ENCODE results near the gene PCDHA11.
"Not testable (repeated sequence)": the region's sequence is repeated elsewhere in the genome, so short reads cannot be mapped to it uniquely, and the experiment has no call there.

PCDHA11 gene

DNA sequence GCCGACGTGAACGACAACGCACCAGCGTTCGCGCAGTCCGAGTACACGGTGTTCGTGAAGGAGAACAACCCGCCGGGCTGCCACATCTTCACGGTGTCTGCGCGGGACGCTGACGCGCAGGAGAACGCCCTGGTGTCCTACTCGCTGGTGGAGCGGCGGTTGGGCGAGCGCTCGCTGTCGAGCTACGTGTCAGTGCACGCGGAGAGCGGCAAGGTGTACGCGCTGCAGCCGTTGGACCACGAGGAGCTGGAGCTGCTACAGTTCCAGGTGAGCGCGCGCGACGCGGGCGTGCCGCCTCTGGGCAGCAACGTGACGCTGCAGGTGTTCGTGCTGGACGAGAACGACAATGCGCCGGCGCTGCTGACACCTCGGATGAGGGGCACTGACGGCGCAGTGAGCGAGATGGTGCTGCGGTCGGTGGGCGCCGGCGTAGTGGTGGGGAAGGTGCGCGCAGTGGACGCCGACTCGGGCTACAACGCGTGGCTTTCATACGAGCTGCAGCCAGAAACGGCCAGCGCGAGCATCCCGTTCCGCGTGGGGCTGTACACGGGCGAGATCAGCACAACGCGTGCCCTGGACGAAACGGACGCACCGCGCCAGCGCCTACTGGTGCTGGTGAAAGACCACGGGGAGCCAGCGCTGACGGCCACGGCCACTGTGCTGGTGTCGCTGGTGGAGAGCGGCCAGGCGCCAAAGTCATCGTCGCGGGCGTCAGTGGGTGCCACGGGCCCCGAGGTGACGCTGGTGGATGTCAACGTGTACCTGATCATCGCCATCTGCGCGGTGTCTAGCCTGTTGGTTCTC is 18.7 kb upstream of the PCDHA11 start:
- not testable (repeated sequence) for DNase-seq

DNA sequence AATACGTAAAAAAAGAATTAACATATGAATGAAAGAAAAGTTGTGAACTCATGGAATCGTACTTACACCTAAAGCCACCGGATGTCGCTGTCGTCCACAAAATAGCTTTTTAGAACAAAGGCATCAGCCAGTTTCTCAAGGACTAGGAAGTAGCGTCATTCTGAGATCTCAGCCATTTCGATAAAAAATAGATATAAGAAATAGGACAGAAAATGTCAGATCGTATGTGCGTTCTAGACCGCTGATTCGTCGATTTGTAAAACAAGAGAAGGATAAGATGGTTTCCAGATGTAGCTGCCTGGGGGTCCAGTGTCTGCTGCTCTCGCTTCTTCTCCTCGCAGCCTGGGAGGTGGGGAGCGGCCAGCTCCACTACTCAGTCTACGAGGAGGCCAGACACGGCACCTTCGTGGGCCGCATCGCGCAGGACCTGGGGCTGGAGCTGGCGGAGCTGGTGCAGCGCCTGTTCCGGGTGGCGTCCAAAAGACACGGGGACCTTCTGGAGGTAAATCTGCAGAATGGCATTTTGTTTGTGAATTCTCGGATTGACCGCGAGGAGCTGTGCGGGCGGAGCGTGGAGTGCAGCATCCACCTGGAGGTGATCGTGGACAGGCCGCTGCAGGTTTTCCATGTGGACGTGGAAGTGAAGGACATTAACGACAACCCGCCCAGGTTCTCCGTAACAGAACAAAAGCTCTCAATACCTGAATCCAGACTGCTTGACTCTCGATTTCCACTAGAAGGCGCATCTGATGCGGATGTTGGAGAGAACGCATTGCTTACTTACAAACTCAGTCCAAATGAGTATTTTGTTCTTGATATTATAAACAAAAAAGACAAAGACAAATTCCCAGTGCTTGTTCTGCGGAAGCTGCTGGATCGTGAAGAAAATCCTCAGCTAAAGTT is 12.7 kb upstream of the PCDHA11 start, which contains the start of gene PCDHA10:
Gene PCDHA10 (plus strand): TSS at position 126 of the 903 bp plus-strand sequence. CDS start 152 bp downstream, at position 278.
- DNase-seq, result no peak

DNA sequence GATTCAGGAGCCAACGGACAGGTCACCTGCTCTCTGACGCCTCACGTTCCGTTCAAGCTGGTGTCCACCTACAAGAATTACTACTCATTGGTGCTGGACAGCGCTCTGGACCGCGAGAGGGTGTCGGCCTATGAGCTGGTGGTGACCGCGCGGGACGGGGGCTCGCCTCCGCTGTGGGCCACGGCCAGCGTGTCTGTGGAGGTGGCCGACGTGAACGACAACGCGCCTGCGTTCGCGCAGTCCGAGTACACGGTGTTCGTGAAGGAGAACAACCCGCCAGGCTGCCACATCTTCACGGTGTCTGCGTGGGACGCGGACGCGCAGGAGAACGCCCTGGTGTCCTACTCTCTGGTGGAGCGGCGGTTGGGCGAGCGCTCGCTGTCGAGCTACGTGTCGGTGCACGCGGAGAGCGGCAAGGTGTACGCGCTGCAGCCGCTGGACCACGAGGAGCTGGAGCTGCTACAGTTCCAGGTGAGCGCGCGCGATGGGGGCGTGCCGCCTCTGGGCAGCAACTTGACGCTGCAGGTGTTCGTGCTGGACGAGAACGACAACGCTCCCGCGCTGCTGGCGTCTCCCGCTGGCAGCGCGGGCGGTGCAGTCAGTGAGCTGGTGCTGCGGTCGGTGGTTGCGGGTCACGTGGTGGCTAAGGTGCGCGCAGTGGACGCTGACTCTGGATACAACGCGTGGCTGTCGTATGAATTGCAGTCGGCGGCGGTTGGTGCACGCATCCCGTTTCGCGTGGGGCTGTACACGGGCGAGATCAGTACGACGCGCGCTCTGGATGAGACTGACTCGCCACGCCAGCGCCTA is 11.4 kb upstream of the PCDHA11 start:
- no peak for DNase-seq

DNA sequence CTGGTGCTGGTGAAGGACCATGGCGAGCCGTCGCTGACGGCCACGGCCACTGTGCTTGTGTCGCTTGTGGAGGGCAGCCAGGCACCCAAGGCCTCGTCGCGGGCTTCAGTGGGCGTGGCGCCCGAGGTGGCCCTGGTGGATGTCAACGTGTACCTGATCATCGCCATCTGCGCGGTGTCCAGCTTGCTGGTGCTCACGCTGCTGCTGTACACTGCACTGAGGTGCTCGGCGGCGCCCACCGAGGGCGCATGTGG is 10.8 kb upstream of the PCDHA11 start:
- no peak for DNase-seq

DNA sequence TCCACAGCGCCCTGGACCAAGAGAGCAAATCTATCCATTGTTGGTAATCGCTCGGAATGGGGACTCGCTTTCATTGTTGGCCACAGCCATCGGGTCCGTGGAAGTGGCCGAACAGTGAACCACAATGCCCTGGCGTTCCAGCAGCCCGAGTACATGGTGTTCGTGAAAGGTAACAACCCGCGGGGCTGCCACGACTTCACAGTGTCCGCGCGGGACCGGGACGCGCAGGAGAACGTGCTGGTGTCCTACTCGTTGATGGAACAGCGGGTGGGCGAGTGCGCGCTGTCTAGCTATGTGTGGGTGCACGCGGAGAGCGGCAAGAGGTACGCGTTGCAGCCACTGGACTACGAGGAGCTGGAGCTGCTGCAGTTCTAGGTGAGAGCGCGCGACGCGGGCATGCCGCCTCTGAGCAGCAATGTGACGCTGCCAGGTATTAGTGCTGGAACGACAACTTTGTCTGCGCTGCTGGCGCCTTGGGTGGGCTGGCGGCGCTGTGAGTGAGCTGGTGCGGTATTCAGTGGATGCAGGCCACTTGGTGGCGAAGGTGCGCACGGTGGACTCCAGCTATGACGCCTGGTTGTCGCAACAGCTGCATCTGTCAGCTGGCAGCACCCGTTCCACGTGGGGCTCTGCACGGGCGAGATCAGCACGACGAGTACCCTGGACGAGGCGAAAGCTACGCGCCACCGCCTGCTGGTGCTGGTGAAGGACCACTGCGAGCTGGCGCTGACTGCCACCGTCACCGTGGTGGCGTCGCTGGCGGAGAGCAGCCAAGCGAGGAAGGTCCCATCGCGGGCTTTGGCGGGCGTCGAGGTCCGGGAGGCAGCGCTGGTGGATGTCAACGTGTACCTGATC is 6.1 kb upstream of the PCDHA11 start:
- no peak for DNase-seq

DNA sequence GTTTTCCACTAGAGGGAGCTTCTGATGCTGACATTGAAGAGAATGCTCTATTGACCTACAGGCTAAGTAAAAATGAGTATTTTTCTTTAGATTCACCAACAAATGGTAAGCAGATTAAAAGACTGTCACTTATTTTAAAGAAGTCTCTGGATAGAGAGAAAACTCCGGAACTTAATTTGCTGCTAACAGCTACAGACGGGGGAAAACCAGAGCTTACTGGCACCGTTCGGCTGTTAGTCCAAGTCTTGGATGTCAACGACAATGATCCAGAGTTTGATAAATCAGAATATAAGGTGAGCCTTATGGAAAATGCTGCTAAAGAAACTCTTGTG is 764 bp downstream of the PCDHA11 start:
- no peak for DNase-seq

DNA sequence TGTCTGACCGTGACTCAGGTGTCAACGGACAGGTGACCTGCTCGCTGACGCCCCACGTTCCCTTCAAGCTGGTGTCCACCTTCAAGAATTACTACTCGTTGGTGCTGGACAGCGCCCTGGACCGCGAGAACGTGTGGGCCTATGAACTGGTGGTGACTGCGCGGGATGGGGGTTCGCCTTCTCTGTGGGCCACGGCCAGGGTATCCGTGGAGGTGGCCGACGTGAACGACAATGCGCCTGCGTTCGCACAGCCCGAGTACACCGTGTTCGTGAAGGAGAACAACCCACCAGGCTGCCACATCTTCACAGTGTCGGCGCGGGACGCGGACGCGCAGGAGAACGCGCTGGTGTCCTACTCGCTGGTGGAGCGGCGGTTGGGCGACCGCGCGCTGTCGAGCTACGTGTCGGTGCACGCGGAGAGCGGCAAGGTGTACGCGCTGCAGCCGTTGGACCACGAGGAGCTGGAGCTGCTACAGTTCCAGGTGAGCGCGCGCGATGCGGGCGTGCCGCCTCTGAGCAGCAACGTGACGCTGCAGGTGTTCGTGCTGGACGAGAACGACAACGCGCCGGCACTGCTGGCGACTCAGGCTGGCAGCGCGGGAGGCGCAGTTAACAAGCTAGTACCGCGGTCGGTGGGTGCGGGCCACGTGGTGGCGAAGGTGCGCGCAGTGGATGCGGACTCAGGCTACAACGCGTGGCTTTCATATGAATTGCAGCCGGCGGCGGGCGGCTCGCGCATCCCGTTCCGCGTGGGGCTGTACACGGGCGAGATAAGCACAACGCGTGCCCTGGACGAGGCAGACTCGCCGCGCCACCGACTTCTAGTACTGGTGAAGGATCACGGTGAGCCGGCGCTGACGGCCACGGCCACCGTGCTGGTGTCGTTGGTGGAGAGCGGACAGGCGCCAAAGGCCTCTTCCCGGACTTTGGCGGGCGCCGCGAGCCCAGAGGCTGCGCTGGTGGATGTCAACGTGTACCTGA is 1.8 kb downstream of the PCDHA11 start:
- no peak for DNase-seq

DNA sequence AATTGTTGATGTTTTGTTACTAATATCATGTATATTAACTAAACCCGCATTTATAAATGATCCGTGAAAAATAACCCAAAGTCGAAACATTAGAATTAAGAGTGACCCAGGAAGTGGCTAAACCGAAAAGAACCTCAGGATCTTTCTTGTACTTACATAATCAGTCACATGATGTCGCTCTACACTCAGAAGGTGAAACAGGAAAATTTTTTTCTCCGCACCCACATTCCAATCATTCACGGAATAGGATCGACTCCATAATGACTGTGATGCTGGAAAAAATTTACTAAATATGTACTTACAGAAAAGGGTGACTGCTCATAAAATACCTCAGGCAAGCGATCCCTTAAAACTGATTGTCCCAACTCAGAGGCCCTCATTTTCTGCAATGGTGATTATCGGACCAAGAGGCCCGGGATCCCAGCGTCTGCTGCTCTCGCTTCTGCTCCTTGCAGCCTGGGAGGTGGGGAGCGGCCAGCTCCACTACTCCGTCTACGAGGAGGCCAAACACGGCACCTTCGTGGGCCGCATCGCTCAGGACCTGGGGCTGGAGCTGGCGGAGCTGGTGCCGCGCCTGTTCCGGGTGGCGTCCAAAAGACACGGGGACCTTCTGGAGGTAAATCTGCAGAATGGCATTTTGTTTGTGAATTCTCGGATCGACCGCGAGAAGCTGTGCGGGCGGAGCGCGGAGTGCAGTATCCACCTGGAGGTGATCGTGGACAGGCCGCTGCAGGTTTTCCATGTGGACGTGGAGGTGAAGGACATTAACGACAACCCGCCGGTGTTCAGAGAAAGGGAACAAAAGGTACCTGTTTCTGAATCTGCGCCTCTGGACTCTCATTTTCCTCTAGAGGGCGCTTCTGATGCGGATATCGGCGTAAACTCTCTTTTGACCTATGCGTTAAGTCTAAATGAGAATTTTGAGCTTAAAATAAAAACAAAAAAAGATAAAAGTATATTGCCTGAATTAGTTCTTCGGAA is 6.6 kb downstream of the PCDHA11 start, which contains the start of gene PCDHA12:
Gene PCDHA12 (plus strand): TSS at position 224 of the 981 bp plus-strand sequence. CDS start 165 bp downstream, at position 389.
- no peak for DNase-seq

DNA sequence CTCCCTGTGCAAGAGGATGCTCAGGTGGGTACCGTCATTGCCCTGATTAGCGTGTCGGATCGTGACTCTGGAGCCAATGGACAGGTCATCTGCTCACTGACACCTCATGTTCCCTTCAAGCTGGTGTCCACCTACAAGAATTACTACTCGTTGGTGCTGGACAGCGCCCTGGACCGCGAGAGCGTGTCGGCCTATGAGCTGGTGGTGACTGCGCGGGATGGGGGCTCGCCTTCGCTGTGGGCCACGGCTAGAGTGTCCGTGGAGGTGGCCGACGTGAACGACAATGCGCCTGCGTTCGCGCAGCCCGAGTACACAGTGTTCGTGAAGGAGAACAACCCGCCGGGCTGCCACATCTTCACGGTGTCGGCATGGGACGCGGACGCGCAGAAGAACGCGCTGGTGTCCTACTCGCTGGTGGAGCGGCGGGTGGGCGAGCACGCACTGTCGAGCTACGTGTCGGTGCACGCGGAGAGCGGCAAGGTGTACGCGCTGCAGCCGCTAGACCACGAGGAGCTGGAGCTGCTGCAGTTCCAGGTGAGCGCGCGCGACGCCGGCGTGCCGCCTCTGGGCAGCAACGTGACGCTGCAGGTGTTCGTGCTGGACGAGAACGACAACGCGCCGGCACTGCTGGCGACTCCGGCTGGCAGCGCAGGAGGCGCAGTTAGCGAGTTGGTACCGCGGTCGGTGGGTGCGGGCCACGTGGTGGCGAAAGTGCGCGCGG is 7.9 kb downstream of the PCDHA11 start:
- not testable (repeated sequence) for DNase-seq

DNA sequence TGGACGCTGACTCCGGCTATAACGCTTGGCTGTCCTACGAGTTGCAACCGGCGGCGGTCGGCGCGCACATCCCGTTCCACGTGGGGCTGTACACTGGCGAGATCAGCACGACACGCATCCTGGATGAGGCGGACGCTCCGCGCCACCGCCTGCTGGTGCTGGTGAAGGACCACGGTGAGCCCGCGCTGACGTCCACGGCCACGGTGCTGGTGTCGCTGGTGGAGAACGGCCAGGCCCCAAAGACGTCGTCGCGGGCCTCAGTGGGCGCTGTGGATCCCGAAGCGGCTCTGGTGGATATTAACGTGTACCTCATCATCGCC is 8.5 kb downstream of the PCDHA11 start:
- no peak for DNase-seq

DNA sequence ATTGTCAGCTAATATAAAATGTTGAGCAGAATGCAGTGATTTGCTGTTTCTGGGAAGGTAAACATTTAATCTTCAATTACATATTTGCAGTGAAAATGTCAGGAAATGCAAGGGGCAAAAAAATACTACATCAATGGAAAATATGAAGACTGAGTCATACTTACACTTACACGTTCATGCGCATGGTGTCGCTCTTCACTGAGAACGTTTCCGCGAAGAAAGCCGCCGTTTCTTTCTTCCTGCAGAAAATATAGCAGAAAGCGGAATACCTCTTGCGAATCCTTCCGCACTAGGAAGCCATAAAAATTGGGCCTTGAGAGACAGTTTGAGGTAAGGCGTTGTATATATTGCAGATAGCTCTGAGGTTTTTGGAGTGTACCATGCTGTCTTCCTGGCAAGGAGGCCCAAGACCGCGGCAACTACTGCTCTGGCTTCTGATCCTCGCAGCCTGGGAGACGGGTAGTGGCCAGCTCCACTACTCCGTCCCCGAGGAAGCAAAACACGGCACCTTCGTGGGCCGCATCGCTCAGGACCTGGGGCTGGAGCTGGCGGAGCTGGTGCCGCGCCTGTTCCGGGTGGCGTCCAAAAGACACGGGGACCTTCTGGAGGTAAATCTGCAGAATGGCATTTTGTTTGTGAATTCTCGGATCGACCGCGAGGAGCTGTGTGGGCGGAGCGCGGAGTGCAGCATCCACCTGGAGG is 13.3 kb downstream of the PCDHA11 start, which contains the start of gene PCDHA13:
Gene PCDHA13 (plus strand): TSS at position 236 of the 702 bp plus-strand sequence. CDS start 145 bp downstream, at position 381.
- DNase-seq, result no peak

DNA sequence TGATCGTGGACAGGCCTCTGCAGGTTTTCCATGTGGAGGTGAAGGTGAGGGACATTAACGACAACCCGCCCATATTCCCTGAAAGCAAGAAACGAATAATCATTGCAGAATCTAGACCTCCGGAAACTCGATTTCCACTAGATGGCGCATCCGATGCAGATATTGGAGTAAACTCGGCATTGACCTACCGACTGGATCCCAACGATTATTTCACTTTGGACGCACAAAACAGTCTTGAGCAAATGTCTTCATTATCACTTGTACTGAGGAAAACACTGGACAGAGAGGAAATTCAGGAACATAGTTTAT is 13.8 kb downstream of the PCDHA11 start:
- no peak for DNase-seq

DNA sequence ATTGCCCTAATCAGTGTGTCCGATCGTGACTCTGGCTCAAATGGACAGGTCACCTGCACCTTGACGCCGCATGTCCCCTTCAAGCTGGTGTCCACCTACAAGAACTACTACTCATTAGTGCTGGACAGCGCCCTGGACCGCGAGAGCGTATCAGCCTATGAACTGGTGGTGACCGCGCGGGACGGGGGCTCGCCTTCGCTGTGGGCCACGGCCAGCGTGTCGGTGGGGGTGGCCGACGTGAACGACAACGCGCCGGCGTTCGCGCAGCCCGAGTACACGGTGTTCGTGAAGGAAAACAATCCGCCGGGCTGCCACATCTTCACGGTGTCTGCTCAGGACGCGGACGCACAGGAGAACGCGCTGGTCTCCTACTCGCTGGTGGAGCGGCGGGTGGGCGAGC is 14.6 kb downstream of the PCDHA11 start:
- no peak for DNase-seq

DNA sequence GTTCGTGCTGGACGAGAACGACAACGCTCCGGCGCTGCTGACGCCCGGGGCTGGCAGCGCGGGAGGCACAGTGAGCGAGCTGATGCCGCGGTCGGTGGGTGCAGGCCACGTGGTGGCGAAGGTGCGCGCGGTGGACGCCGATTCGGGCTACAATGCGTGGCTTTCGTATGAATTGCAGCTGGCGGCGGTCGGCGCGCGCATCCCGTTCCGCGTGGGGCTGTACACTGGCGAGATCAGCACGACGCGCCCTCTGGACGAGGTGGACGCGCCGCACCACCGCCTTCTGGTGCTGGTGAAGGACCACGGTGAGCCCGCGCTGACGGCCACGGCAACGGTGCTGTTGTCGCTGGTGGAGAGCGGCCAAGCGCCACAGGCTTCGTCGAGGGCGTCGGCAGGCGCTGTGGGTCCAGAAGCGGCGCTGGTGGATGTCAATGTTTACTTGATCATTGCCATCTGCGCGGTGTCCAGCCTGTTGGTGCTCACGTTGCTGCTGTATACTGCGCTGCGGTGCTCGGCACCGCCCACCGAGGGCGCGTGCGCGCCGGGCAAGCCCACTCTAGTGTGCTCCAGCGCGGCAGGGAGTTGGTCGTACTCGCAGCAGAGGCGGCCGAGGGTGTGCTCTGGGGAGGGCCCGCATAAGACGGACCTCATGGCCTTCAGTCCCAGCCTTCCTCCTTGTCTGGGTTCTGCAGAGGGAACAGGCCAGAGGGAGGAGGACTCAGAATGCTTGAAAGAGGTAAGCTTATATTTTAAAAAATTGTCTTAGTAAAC is 15.4 kb downstream of the PCDHA11 start:
- no peak for DNase-seq

DNA sequence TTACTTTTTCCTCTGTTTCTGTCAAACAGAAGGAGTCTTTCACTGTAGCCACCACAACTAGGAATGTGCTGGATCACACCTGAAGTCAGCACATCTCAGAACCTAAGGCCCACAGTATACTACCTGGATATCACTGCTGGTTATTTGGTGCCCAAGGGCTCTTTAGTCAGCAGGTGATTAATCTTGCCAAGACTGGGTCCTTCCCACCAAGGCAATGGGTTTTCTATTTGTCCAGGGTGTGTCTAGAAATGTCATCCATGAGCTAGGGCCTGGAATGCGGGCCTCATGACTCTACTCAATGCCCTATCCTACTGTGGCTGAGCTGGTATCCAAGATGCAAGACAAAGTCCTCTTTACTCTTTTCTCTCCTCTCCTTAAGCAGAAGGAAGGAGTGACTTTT is 47.6 kb downstream of the PCDHA11 start:
- no peak for DNase-seq

Data from left hindlimb (tissue), 1 donor.